Neuronal stem cell (in vitro differentiated cells): ENCODE data around the gene ANKRD7.
"Not testable (repeated sequence)": the region's sequence is repeated elsewhere in the genome, so short reads cannot be mapped to it uniquely, and the experiment has no call there.

Experiments
- DNase-seq: peaks from one replicate; pipeline ENCODE4 v3.0.0-alpha.2; 2013; ENCODE audit warnings: low spot score
- H2AFZ ChIP-seq: one replicate; pipeline ENCODE4 v1.6.1; 2013; ENCODE audit warnings: mild to moderate bottlenecking, low read length, inconsistent platforms
- H2AK5ac ChIP-seq: 2 replicates; pipeline ENCODE4 v1.6.1; 2013; ENCODE audit warnings: low read depth, mild to moderate bottlenecking, inconsistent platforms, low read length, moderate library complexity, mixed read lengths
- H2BK120ac ChIP-seq: 2 replicates; pipeline ENCODE4 v1.6.1; 2013; ENCODE audit warnings: low read depth, mild to moderate bottlenecking, inconsistent platforms, low read length, moderate library complexity, mixed read lengths
- H2BK12ac ChIP-seq: one replicate; pipeline ENCODE4 v1.6.1; 2013; ENCODE audit warnings: low read length, inconsistent platforms
- H2BK15ac ChIP-seq: 2 replicates; pipeline ENCODE4 v1.6.1; 2013; ENCODE audit warnings: mild to moderate bottlenecking, low read length, inconsistent platforms, mixed read lengths
- H2BK5ac ChIP-seq: one replicate; pipeline ENCODE4 v1.6.1; 2013; ENCODE audit warnings: inconsistent platforms, mild to moderate bottlenecking, low read length, moderate library complexity
- H3K14ac ChIP-seq: one replicate; pipeline ENCODE4 v1.6.1; 2013; ENCODE audit warnings: low read length, inconsistent platforms
- H3K18ac ChIP-seq: 2 replicates; pipeline ENCODE4 v1.6.1; 2013; ENCODE audit warnings: low read length, inconsistent platforms
- H3K23ac ChIP-seq: 2 replicates; pipeline ENCODE4 v1.6.1; 2013; ENCODE audit warnings: low read depth, mild to moderate bottlenecking, mixed read lengths, low read length, inconsistent platforms; ENCODE audit not compliant: poor library complexity
- H3K27ac ChIP-seq: replicated peaks from 3 replicates; pipeline ENCODE4 v1.5.1; 2013; ENCODE audit warnings: low read length, inconsistent platforms
- H3K27me3 ChIP-seq, 3 experiments: 2 replicates each; pipeline ENCODE4 v1.6.1; 2013; ENCODE audit warnings: low read length in 3 of 3, mild to moderate bottlenecking in 2 of 3, inconsistent platforms in 1 of 3, low read depth in 1 of 3, mixed read lengths in 1 of 3, moderate library complexity in 1 of 3; ENCODE audit not compliant: control insufficient read depth in 3 of 3, insufficient read depth in 3 of 3
- H3K36me3 ChIP-seq, 2 donors: replicated peaks in 1 of 2; 2 replicates each; pipeline ENCODE4 v1.6.1; 2013; ENCODE audit warnings: low read length in 2 of 2; ENCODE audit not compliant: control insufficient read depth in 2 of 2, insufficient read depth in 2 of 2
- H3K4ac ChIP-seq: 2 replicates; pipeline ENCODE4 v1.6.1; 2013; ENCODE audit warnings: inconsistent platforms, mild to moderate bottlenecking, low read length, moderate library complexity
- H3K4me1 ChIP-seq, 2 donors: 1 replicate in 1 of 2; 2 replicates in 1 of 2; pipeline ENCODE4 v1.6.1; 2013; ENCODE audit warnings: low read length in 2 of 2, low read depth in 1 of 2; ENCODE audit not compliant: control insufficient read depth in 2 of 2, insufficient read depth in 1 of 2
- H3K4me2 ChIP-seq: one replicate; pipeline ENCODE4 v1.6.1; 2013; ENCODE audit warnings: mild to moderate bottlenecking, low read length, inconsistent platforms; ENCODE audit not compliant: insufficient read depth, poor library complexity, severe bottlenecking
- H3K4me3 ChIP-seq, 2 donors: 2 replicates each; pipeline ENCODE4 v1.5.1; 2013; ENCODE audit warnings: low read length in 2 of 2, mild to moderate bottlenecking in 2 of 2, inconsistent platforms in 1 of 2, moderate library complexity in 1 of 2
- H3K79me1 ChIP-seq: one replicate; pipeline ENCODE4 v1.6.1; 2013; ENCODE audit warnings: low read depth, mild to moderate bottlenecking, inconsistent platforms, low read length, moderate library complexity
- H3K9ac ChIP-seq: one replicate; pipeline ENCODE4 v1.6.1; 2013; ENCODE audit warnings: mild to moderate bottlenecking, low read depth, low read length, inconsistent platforms; ENCODE audit not compliant: poor library complexity
- H3K9me3 ChIP-seq, 2 donors: replicated peaks in 1 of 2; 2 replicates each; pipeline versions ENCODE3 to v1.6.1; 2013; ENCODE audit warnings: low read length in 2 of 2, mild to moderate bottlenecking in 2 of 2, inconsistent platforms in 1 of 2, low read depth in 1 of 2, mixed read lengths in 1 of 2, moderate library complexity in 1 of 2; ENCODE audit not compliant: control insufficient read depth in 2 of 2, insufficient read depth in 1 of 2
- H4K8ac ChIP-seq: one replicate; pipeline ENCODE4 v1.6.1; 2013; ENCODE audit warnings: low read depth, mild to moderate bottlenecking, inconsistent platforms, low read length, moderate library complexity
- H4K91ac ChIP-seq: one replicate; pipeline ENCODE4 v1.6.1; 2013; ENCODE audit warnings: low read length, low read depth, mild to moderate bottlenecking, inconsistent platforms; ENCODE audit not compliant: poor library complexity
- WGBS, 2 donors: extraction: QIAGEN DNeasy Blood & Tissue Kit; methylation state at CpG; one replicate each; pipeline ENCODE4 v1.1.7; 2013; ENCODE audit warnings: missing lambda C conversion rate in 2 of 2, mixed read lengths in 1 of 2; ENCODE audit not compliant: insufficient read length in 2 of 2, insufficient replicate concordance in 1 of 2; ENCODE audit errors: extremely low coverage in 2 of 2; 5-methylcytosine and 5-hydroxymethylcytosine counted together

Gene ANKRD7

GRCh38 chr7:118233799-118234198 lies 9.3 kb downstream of the ANKRD7 start:
- Histone ChIP-seq H4K8ac (no peak overlapping the region), H2BK120ac (no peak overlapping the region), H3K9me3 (no peaks in the 10 kb centered on the region), H2AFZ (no peak overlapping the region), H3K4me1 (no peaks in the 10 kb centered on the region), H2BK5ac (no peak overlapping the region), H3K4ac (no peak overlapping the region), H3K79me1 (no peaks in the 10 kb centered on the region), H3K14ac (no peak overlapping the region), H3K23ac (no peak overlapping the region), H3K27ac (no peak overlapping the region), H2AK5ac (no peak overlapping the region), H3K4me2 (no peak overlapping the region), H2BK15ac (no peak overlapping the region), H3K27me3 (no peaks in the 10 kb centered on the region), H3K36me3 (no peaks in the 10 kb centered on the region), H3K9ac (no peak overlapping the region), H3K18ac (no peak overlapping the region), H4K91ac (no peak overlapping the region), H3K4me3 (no peak overlapping the region), H2BK12ac (no peak overlapping the region)
- no peak for DNase-seq
- WGBS, 2 donors, result no CpG with 5 or more reads among the region's 1 CpG

- H3K79me1 ChIP-seq, result no peaks in the 10 kb centered on the region
- no peak overlapping the region for H3K4ac ChIP-seq
- H4K8ac ChIP-seq, result no peak overlapping the region
- no peak overlapping the region for H3K18ac ChIP-seq
- H3K9ac ChIP-seq, result no peak overlapping the region
- no peak overlapping the region for H2BK15ac ChIP-seq
- no peaks in the 10 kb centered on the region for H3K9me3 ChIP-seq
- no CpG with 5 or more reads among the region's 3 CpGs for WGBS, 2 donors
- no peak overlapping the region for H3K14ac ChIP-seq
- H2BK5ac ChIP-seq, result no peak overlapping the region
- no peak overlapping the region for H3K4me3 ChIP-seq
- H3K23ac ChIP-seq, result no peak overlapping the region
- no peaks in the 10 kb centered on the region for H3K27me3 ChIP-seq
- no peaks in the 10 kb centered on the region for H3K36me3 ChIP-seq
- H2BK120ac ChIP-seq, result no peak overlapping the region
- no peak overlapping the region for H3K4me2 ChIP-seq
- H2AK5ac ChIP-seq, result no peak overlapping the region
- no peak overlapping the region for H4K91ac ChIP-seq
- H2AFZ ChIP-seq, result no peak overlapping the region
- peaks cover 0 to 1% of the 10 kb centered on the region in 2 donors for H3K4me1 ChIP-seq
- DNase-seq, result no peak
- H3K27ac ChIP-seq, result no peak overlapping the region
- H2BK12ac ChIP-seq, result no peak overlapping the region
Observed at GRCh38 chr7:118239014-118239413, 14.5 kb downstream of the ANKRD7 start.

GRCh38 chr7:118240320-118240719 lies 15.8 kb downstream of the ANKRD7 start:
- not testable (repeated sequence) for H3K23ac ChIP-seq, H3K36me3 ChIP-seq, H3K14ac ChIP-seq, H3K79me1 ChIP-seq, H3K9ac ChIP-seq, H3K18ac ChIP-seq, H2AFZ ChIP-seq, H3K27me3 ChIP-seq, H2BK120ac ChIP-seq, H3K27ac ChIP-seq, DNase-seq, H2BK5ac ChIP-seq, H3K4me2 ChIP-seq, H4K91ac ChIP-seq, H2BK12ac ChIP-seq, H2BK15ac ChIP-seq, H3K4me3 ChIP-seq, H3K9me3 ChIP-seq, H3K4ac ChIP-seq, H4K8ac ChIP-seq, H2AK5ac ChIP-seq, H3K4me1 ChIP-seq
- WGBS, 2 donors, result no CpG with 5 or more reads among the region's 2 CpGs

- Histone ChIP-seq H3K4me3 (no peak overlapping the region), H4K91ac (no peak overlapping the region), H2BK15ac (no peak overlapping the region), H2AFZ (no peak overlapping the region), H3K18ac (no peak overlapping the region), H3K27me3 (no peaks in the 10 kb centered on the region), H3K4me2 (no peak overlapping the region), H3K9ac (no peak overlapping the region), H3K4ac (no peak overlapping the region), H3K36me3 (no peaks in the 10 kb centered on the region), H3K14ac (no peak overlapping the region), H2BK12ac (no peak overlapping the region), H3K4me1 (peaks cover 0 to 9% of the 10 kb centered on the region in 2 donors), H3K79me1 (no peaks in the 10 kb centered on the region), H3K9me3 (no peaks in the 10 kb centered on the region), H2BK5ac (no peak overlapping the region), H4K8ac (no peak overlapping the region), H3K27ac (no peak overlapping the region), H3K23ac (no peak overlapping the region), H2AK5ac (no peak overlapping the region), H2BK120ac (no peak overlapping the region)
- WGBS, 2 donors, result no CpG with 5 or more reads among the region's 1 CpG
- no peak for DNase-seq
Observed at GRCh38 chr7:118243695-118244094, 19.2 kb downstream of the ANKRD7 start.
